Keratinocyte (primary cell): ENCODE measurements around the gene C2orf76. TPM values are rescaled to one million over a fixed set of nuclear protein-coding genes. Genes with fewer than 3 reads are reported as not detected.
"Not testable (repeated sequence)": the region's sequence is repeated elsewhere in the genome, so short reads cannot be mapped to it uniquely, and the experiment has no call there.

Experiments used
- DNase-seq: peaks from one replicate; pipeline ENCODE4 v3.0.0-alpha.2; 2011; ENCODE audit warnings: low read depth, missing footprints, low spot score
- FAIRE-seq: peaks from 2 replicates; lab custom pipeline; 2011; peaks lifted over from hg19 to GRCh38; lab: Jason Lieb, UNC
- H2AFZ ChIP-seq: 2 replicates; pipeline ENCODE4 v1.6.0; 2012; ENCODE audit warnings: low read length, control low read depth, inconsistent platforms; ENCODE audit not compliant: control insufficient read depth
- H3K27ac ChIP-seq: 2 replicates; pipeline ENCODE4 v1.5.1; 2011; ENCODE audit warnings: low read length; ENCODE audit not compliant: control insufficient read depth, insufficient read depth
- H3K27me3 ChIP-seq: 3 replicates; pipeline ENCODE4 v1.6.0; 2011; ENCODE audit warnings: low read length; ENCODE audit not compliant: control insufficient read depth, insufficient read depth; ENCODE audit errors: extremely low read depth
- H3K36me3 ChIP-seq, 2 experiments: 2 replicates in 1 of 2; 3 replicates in 1 of 2; pipeline ENCODE4 v1.5.1; 2011; ENCODE audit warnings: low read length in 2 of 2, mild to moderate bottlenecking in 1 of 2; ENCODE audit not compliant: control insufficient read depth in 2 of 2, insufficient read depth in 2 of 2; ENCODE audit errors: extremely low read depth in 1 of 2
- H3K4me1 ChIP-seq: 3 replicates; pipeline ENCODE4 v1.5.1; 2011; ENCODE audit warnings: low read length; ENCODE audit not compliant: control insufficient read depth, insufficient read depth; ENCODE audit errors: extremely low read depth
- H3K4me2 ChIP-seq: 3 replicates; pipeline ENCODE4 v1.6.0; 2011; ENCODE audit warnings: low read depth, low read length; ENCODE audit not compliant: control insufficient read depth, insufficient read depth; ENCODE audit errors: extremely low read depth
- H3K4me3 ChIP-seq, 3 experiments: fragments of 200-600 bp in 1 of 3; sonication (generic) in 1 of 3; 2 replicates in 2 of 3; 3 replicates in 1 of 3; pipeline ENCODE4 v1.5.1; 2011 to 2016; ENCODE audit warnings: low read length in 3 of 3, mild to moderate bottlenecking in 3 of 3, control low read depth in 2 of 3, inconsistent platforms in 1 of 3, low read depth in 1 of 3, mixed read lengths in 1 of 3, mixed run types in 1 of 3, moderate library complexity in 1 of 3; ENCODE audit not compliant: control insufficient read depth in 2 of 3, insufficient read depth in 2 of 3; ENCODE audit errors: extremely low read depth in 1 of 3
- H3K79me2 ChIP-seq: 2 replicates; pipeline ENCODE4 v1.6.0; 2012; ENCODE audit warnings: low read length; ENCODE audit not compliant: control insufficient read depth, insufficient read depth
- H3K9ac ChIP-seq: 3 replicates; pipeline ENCODE4 v1.6.0; 2011; ENCODE audit warnings: low read length; ENCODE audit not compliant: control insufficient read depth, insufficient read depth; ENCODE audit errors: extremely low read depth
- H3K9me1 ChIP-seq: 3 replicates; pipeline ENCODE4 v1.6.0; 2011; ENCODE audit warnings: low read length; ENCODE audit not compliant: control insufficient read depth, insufficient read depth; ENCODE audit errors: extremely low read depth
- H3K9me3 ChIP-seq: 2 replicates; pipeline ENCODE4 v1.5.1; 2012; ENCODE audit warnings: low read depth, low read length; ENCODE audit not compliant: control insufficient read depth
- H4K20me1 ChIP-seq: 3 replicates; pipeline ENCODE4 v1.6.0; 2011; ENCODE audit warnings: low read length; ENCODE audit not compliant: control insufficient read depth, insufficient read depth; ENCODE audit errors: extremely low read depth
- CTCF ChIP-seq, 3 experiments: IDR thresholded peaks in 1 of 3; conservative IDR thresholded peaks in 1 of 3; optimal IDR thresholded peaks in 1 of 3; 2 replicates in 2 of 3; 3 replicates in 1 of 3; pipeline versions ENCODE3 to v1.5.1; 2011; ENCODE audit warnings: low read length in 3 of 3, mild to moderate bottlenecking in 3 of 3, moderate library complexity in 2 of 3, control low read depth in 1 of 3, inconsistent platforms in 1 of 3; ENCODE audit not compliant: insufficient read depth in 2 of 3; ENCODE audit errors: extremely low read depth in 1 of 3
- EZH2 ChIP-seq: IDR thresholded peaks from one replicate; pipeline ENCODE4 v1.6.1; 2012; ENCODE audit warnings: inconsistent platforms, mild to moderate bottlenecking, low read length, moderate library complexity
- dilution Hi-C: fragments of 300-500 bp; cut with MboI; formaldehyde crosslinking; loops from one replicate; pipeline ENCODE4 v1.7.0; 2020; ENCODE audit warnings: low sequenced_read_pairs; ENCODE audit not compliant: extremely low pct_ligation_motif_present
- polyA plus RNA-seq, 5 experiments: library from polyadenylated mRNA; depleted of rRNA in 3 of 5; stranded (reverse) in 3 of 5; stranded (forward) in 1 of 5; unstranded in 1 of 5; fragments of >200 nt; gene quantifications; 1 replicate in 1 of 5; 2 replicates in 3 of 5; 3 replicates in 1 of 5; pipeline versions ENCODE4 v1.2.1 to v1.2.3, GENCODE V29; 2011 to 2012; ENCODE audit warnings: missing spikeins in 2 of 5, low read depth in 1 of 5, low replicate concordance in 1 of 5

The C2orf76 gene
- polyA plus RNA-seq, 1 donor (not counting 4 experiments of a cell fraction or from before 2014, with no cell fraction given): 17.9 TPM

DNA sequence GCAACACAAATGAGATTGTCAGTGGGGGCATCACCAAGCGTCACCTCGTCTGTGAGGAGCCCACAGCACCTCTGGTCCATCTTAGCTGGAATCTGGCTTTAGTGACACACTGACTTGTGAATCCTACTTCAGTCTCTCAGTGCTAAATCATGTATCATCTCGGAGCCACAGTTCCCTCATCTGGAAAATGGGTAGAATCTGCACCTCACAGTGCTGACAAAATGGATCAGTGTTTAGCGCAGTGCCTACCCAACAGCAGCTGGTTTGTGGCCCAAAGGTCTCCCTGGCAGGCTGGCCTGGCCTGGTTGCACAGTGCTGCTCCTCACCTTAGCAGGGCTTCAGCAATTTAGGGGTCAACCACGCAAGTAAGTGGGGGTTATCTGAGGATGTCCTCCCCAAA, 10.2 kb upstream of the C2orf76 start:
- no peak for DNase-seq
- Histone ChIP-seq H3K79me2 (no peaks in the 10 kb centered on the region), H3K4me3 (no peak overlapping the region), H2AFZ (no peak overlapping the region), H3K9me1 (no peaks in the 10 kb centered on the region), H4K20me1 (no peaks in the 10 kb centered on the region), H3K27ac (no peak overlapping the region), H3K27me3 (no peaks in the 10 kb centered on the region), H3K36me3 (peaks cover 15 to 17% of the 10 kb centered on the region in 2 experiments), H3K4me1 (no peaks in the 10 kb centered on the region), H3K9ac (no peak overlapping the region), H3K4me2 (no peak overlapping the region), H3K9me3 (no peaks in the 10 kb centered on the region)
- no peak for FAIRE-seq
- TF ChIP-seq EZH2: no peak
- no peak for TF ChIP-seq CTCF (optimal IDR thresholded peaks at IDR 0.05 in 1 of 3, IDR thresholded peaks at IDR 0.05 in 1 of 3, conservative IDR thresholded peaks at IDR 0.05 in 1 of 3; ENCODE audit: extremely low read depth in 1 of 3, insufficient read depth in 2 of 3, low read length in 3 of 3)
- dilution Hi-C loops: no loop called here

DNA sequence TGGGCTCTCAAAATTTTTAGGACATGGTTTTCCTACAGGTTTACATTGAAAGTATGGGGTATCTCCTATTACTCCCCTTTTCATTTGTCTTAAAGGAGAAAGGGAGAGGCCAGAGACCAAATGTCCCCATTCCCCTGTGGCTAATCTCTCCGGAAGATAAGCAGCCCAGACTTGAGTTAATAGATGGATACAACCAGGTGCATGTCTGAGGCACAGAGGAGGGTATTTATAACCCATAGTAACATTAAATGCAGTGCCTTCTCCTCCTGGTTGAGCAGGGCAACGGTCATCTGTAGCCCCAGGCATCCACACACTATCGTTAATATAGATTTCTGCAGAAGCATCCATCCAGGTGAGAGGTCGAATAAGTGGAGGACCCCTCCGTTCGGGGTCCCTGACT, 9.8 kb upstream of the C2orf76 start:
- H3K4me3 ChIP-seq, H4K20me1 ChIP-seq, dilution Hi-C loops, H3K27me3 ChIP-seq, DNase-seq, H3K9me3 ChIP-seq, FAIRE-seq, H2AFZ ChIP-seq, H3K27ac ChIP-seq, H3K4me1 ChIP-seq, H3K4me2 ChIP-seq, H3K79me2 ChIP-seq, H3K9ac ChIP-seq, H3K9me1 ChIP-seq: not testable (repeated sequence)
- peaks cover 19 to 21% of the 10 kb centered on the region in 2 experiments for H3K36me3 ChIP-seq

GRCh38 chr2:119373907-119374745, 7.5 kb upstream of the C2orf76 start:
- H2AFZ ChIP-seq, H3K4me3 ChIP-seq, dilution Hi-C loops, H3K9ac ChIP-seq, H4K20me1 ChIP-seq, H3K4me2 ChIP-seq, FAIRE-seq, H3K9me1 ChIP-seq, H3K4me1 ChIP-seq, H3K9me3 ChIP-seq, H3K27ac ChIP-seq, H3K79me2 ChIP-seq, H3K27me3 ChIP-seq, DNase-seq: not testable (repeated sequence)
- H3K36me3 ChIP-seq: peaks cover 31 to 33% of the 10 kb centered on the region in 2 experiments
